GM19025 (cell line): ENCODE data around the gene PNPLA2.

Experiments used
- ATAC-seq: cut with Tn5 transposase; IDR thresholded peaks from one replicate; pipeline ENCODE4 v1.9.1; 2021; ENCODE audit warnings: mild to moderate bottlenecking, low read depth, moderate library complexity; ENCODE audit not compliant: unreplicated experiment

PNPLA2 gene

GRCh38 chr11:839875-840617 lies 21.3 kb downstream of the PNPLA2 start:
- no peak for ATAC-seq

DNA sequence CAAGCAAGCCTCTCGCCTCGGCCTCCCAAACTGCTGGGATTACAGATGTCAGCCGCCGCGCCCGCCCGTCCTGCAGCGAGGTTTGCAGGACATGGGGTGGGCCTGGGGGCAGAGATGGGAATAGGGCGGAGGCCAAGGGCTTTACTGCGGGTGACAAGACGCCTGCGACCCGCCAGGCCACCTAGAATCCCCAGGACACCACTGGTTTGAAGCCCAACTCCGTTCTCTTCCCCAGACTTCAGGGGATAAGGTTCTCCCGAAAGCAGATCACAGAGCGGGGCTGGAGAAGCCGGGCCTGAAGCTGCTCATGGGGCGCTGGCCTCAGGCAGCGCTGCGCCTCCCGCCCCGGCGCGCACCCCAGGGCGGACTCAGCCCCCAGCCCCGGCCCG lies 23.3 kb downstream of the PNPLA2 start:
- ATAC-seq: peak; percentile 17

- ATAC-seq: peak; percentile 59
Measured at GRCh38 chr11:842370-843002, 23.8 kb downstream of the PNPLA2 start, which contains the start of the genes POLR2L and TSPAN4. Gene POLR2L (minus strand): TSS chr11:842529. CDS start chr11:842508, 21 bp downstream. Gene TSPAN4 (plus strand): TSS chr11:842852. CDS start chr11:850305, 7,453 bp downstream.

GRCh38 chr11:843086-843734 lies 24.5 kb downstream of the PNPLA2 start:
- peak; percentile 9 for ATAC-seq

DNA sequence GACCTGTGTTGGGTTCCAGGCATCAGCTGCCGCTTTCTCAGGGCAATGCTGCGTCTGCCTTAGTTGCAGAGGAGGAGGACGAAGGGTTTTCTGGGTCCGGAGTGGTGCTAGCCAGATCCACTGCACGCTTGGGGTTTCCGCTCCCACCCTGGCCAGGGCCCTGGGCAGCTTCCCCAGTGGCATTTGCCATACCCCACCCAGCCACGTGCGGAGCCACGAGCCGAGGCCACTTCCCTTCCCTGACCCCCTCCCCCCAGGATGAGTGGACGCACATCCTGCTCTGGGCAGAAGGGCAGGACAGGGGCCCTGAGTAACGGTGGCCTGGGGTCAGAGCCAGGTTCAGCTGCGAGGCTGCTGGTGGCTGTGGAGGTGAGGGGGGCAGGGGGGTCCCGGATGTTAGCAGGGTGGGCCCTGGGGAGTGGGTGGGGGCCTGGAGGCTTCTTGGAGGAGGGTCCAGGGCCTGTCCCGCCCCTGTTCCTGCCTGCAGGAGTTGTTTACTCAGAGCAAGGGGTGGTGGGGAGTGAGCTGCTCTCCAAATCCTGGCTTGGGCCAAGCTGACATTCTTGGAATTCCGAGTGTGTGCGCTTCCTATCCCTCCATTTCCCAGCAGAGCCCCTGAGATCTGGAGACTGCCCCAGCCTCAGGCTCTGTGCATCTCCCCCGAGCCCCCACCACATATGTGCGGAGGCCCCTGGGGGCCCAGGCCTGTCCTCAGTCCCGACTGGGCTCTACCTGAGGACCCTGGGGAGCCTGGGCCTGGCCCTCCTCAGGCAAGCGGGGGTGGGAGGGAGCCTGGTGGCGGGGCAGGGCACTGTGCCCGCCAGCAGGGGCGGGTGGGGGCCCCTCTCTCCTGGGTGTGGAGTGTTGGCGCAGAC lies 25.3 kb downstream of the PNPLA2 start:
- ATAC-seq: no peak

DNA sequence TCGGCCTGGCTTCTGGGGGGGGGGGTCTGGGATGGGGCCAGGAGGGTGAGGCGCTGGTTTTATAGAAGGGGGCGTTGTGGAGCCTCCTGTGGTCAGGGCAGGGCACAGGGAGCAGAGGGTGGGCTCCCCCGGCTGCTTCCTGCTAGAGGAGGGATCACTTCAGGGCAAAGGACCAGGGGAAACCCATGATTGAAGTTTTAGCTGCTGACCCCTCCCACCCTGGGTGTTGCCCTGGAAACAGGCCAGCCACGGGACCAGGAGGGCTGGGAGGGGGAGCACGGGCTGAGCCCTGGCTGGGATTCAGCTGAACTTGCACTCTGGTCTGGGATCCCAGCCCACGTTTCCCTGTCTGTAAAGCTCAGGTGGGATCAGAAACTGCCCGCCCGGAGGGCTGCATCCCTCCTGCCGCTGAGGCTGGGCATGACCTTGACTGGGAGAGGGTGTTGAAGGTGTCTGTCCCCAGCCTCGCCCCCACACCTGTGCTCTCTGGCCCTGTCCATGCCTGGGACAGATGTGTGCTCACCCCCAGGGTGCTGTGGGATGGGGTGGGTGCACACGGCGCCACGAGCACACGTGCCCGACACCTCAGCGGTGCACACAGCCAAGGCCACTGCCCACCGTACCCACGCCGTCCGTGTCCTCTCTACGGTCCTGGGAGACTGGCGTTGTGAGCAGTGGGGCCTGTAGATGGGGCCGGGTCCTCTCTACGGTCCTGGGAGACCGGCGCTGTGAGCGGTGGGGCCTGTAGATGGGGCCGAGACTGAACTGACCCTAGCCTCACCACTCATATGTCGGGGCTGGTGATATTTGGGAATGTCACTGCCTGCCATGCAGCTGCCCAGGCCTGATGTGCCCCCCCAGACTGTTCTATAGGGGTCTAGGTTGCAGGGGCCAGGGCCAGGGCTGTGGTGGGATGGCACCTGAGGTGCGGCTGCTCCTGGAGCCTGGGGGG lies 26.3 kb downstream of the PNPLA2 start:
- ATAC-seq: no peak

GRCh38 chr11:845872-846495 lies 27.3 kb downstream of the PNPLA2 start:
- no peak for ATAC-seq

- ATAC-seq: no peak
Measured at GRCh38 chr11:846496-847098, 27.9 kb downstream of the PNPLA2 start.

GRCh38 chr11:847876-848275 lies 29.2 kb downstream of the PNPLA2 start:
- ATAC-seq: no peak

GRCh38 chr11:848380-848931 lies 29.7 kb downstream of the PNPLA2 start:
- no peak for ATAC-seq

DNA sequence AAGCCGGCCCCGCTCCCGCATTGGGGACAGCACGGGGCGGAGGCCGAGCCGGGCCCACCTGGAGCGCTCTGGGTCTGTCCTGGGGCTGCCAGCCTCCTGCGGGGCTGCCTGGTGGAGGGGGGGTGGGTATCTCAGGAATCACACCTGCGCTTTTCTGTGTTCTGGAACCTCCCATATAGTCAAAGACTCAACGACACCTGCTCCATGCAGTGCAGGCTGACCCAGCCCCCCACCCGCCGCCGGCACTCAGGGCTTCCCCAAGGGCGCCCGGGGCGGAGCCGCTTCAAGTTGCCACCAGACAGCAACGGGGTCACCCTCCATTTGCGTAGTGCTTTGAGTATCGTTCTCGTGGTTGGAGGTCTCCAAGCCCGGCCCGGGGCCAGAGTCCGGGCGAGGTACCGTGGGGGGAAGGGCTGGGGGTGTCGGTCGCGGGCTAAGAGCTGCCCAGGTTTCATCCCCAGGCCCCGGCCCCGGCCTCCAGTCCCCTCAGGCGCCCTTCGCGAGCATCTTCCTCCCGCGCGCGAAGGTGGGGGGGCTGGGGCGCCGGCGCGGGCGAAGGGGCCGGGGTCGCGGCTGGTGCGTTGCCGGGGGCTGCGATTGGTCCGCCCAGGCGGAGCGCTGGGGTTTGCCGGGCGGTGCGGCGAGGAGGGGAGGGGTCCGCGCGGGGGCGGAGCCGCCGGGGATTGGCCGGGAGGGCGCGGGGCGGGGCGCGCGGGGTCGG lies 30.6 kb downstream of the PNPLA2 start:
- no peak for ATAC-seq

DNA sequence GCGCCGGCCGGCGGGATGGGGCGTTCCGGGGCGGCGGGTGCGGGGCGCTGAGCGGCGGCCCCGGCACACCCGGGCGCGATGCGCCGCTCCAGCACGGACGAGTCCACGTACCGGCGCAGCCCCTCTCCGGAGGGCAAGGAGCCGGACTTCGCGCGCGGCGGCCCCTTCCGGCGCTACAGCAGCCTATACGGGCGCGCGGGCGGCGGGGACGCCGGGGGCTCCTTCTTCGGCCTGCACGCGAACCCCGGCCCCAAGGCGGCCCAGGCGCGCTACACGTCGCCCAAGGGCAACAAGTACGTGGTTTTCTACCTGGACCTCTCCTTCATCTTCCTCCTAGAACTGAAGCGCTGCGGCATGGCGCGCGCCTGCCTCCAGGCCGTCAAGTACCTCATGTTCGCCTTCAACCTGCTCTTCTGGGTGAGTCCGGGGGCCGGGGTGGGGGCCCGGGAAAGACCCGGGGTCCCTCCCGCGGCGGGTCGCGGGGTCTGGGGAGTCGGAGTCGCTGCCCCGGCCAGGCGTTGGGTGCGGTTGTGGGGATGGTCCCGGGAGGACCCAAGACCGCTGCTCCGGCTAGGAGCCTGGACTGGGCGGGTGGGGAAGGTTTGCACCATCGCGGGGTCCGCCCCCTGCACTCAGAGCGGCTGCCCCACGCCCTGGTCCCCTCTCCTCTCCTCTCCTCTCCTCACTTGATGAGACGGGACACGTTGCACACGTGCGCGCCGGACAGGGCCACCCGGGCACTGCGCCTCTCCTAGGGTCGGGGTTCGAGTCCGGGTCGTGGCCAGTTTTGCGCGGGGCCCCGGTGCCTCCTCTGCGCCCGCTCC lies 31.4 kb downstream of the PNPLA2 start:
- no peak for ATAC-seq

GRCh38 chr11:850775-851763 lies 32.4 kb downstream of the PNPLA2 start:
- ATAC-seq: no peak

GRCh38 chr11:852762-853161 lies 34.0 kb downstream of the PNPLA2 start:
- ATAC-seq: no peak

- ATAC-seq: no peak
Measured at GRCh38 chr11:853682-854448, 35.2 kb downstream of the PNPLA2 start.
